Amniotic epithelial cell (primary cell): Measurements from ENCODE around the gene FAR2.
A peak's percentile ranks its signal among the peaks of the same experiment; 100 is the strongest.
"Not testable (repeated sequence)": the region's sequence is repeated elsewhere in the genome, so short reads cannot be mapped to it uniquely, and the experiment has no call there.

Experiments
- DNase-seq: peaks from one replicate; pipeline ENCODE4 v3.0.0-alpha.2; 2010; ENCODE audit warnings: low read depth

FAR2 gene

GRCh38 chr12:29234965-29235626 is 86.0 kb downstream of the FAR2 start:
- DNase-seq = no peak

- DNase-seq = peak; percentile 19
Measured at GRCh38 chr12:29238822-29239291, 89.8 kb downstream of the FAR2 start.

GRCh38 chr12:29239336-29239735 is 90.3 kb downstream of the FAR2 start:
- no peak for DNase-seq

- no peak for DNase-seq
Measured at GRCh38 chr12:29240441-29240840, 91.4 kb downstream of the FAR2 start.

- peak; percentile 91 for DNase-seq
Measured at GRCh38 chr12:29241821-29242591, 92.9 kb downstream of the FAR2 start.

GRCh38 chr12:29242921-29243431 is 93.9 kb downstream of the FAR2 start:
- DNase-seq = peak; percentile 17

GRCh38 chr12:29244159-29244765 is 95.2 kb downstream of the FAR2 start:
- DNase-seq = no peak

- DNase-seq = no peak
Measured at GRCh38 chr12:29245246-29245645, 96.2 kb downstream of the FAR2 start.

GRCh38 chr12:29249930-29250329 is 100.9 kb downstream of the FAR2 start:
- no peak for DNase-seq

GRCh38 chr12:29253906-29254625 is 105.0 kb downstream of the FAR2 start:
- DNase-seq = no peak

GRCh38 chr12:29255042-29255441 is 106.0 kb downstream of the FAR2 start:
- no peak for DNase-seq

GRCh38 chr12:29256598-29256997 is 107.5 kb downstream of the FAR2 start:
- DNase-seq = no peak

GRCh38 chr12:29257687-29258086 is 108.6 kb downstream of the FAR2 start:
- not testable (repeated sequence) for DNase-seq

- no peak for DNase-seq
Measured at GRCh38 chr12:29264424-29264823, 115.3 kb downstream of the FAR2 start.

- DNase-seq = no peak
Measured at GRCh38 chr12:29269706-29270408, 120.8 kb downstream of the FAR2 start.

- DNase-seq = no peak
Measured at GRCh38 chr12:29270446-29270845, 121.4 kb downstream of the FAR2 start.

GRCh38 chr12:29273178-29273843 is 124.2 kb downstream of the FAR2 start:
- no peak for DNase-seq

GRCh38 chr12:29275834-29276233 is 126.8 kb downstream of the FAR2 start:
- no peak for DNase-seq

GRCh38 chr12:29277231-29277630 is 128.2 kb downstream of the FAR2 start:
- no peak for DNase-seq

- peak; percentile 59 for DNase-seq
Measured at GRCh38 chr12:29278673-29279420, 129.8 kb downstream of the FAR2 start.
